OCI-LY7 (cell line): Measurements from ENCODE around the gene TMEM95. TPM values are rescaled to one million over a fixed set of nuclear protein-coding genes. Genes with fewer than 3 reads are reported as not detected.

Source experiments
- BruUV-seq: library from RNA; stranded (reverse); fragments of 400-500 nt; replicated peaks from 2 replicates; lab custom pipeline; 2021; lab: Mats Ljungman, UMichigan
- CTCF ChIA-PET: fragments of 300-600 bp; sonication (Branson Sonifier 250); formaldehyde crosslinking; loops from one replicate; lab custom pipeline; 2022; ENCODE audit warnings: antibody characterized with exemption; ENCODE audit not compliant: unreplicated experiment; lab: Charles Lee
- POLR2A ChIA-PET: fragments of 300-600 bp; sonication (Branson Sonifier 250); formaldehyde crosslinking; loops from one replicate; lab custom pipeline; 2022; ENCODE audit warnings: antibody characterized with exemption; lab: Charles Lee
- DNase-seq: peaks from one replicate; pipeline ENCODE4 v3.0.0-alpha.2; 2015; ENCODE audit warnings: low spot score
- H2AFZ ChIP-seq: fragments of 200-600 bp; sonication (generic), shearing (Covaris generic); 2 replicates; pipeline ENCODE4 v1.6.1; 2014; ENCODE audit warnings: mild to moderate bottlenecking, antibody characterized with exemption, low read length, moderate library complexity
- H3K27ac ChIP-seq: fragments of 200-600 bp; sonication (generic); 2 replicates; pipeline ENCODE4 v1.5.1; 2014; ENCODE audit warnings: mixed run types, low read depth, mild to moderate bottlenecking, moderate library complexity, low read length, inconsistent platforms; ENCODE audit not compliant: poor library complexity, severe bottlenecking
- H3K36me3 ChIP-seq: fragments of 200-600 bp; sonication (generic); 2 replicates; pipeline ENCODE4 v1.6.1; 2014; ENCODE audit warnings: mild to moderate bottlenecking, antibody characterized with exemption, low read length, moderate library complexity, mixed read lengths; ENCODE audit not compliant: insufficient read depth
- H3K4me1 ChIP-seq: fragments of 200-600 bp; sonication (generic); 2 replicates; pipeline ENCODE4 v1.5.1; 2014; ENCODE audit warnings: mild to moderate bottlenecking, low read length; ENCODE audit not compliant: insufficient read depth, poor library complexity, severe bottlenecking
- H3K4me2 ChIP-seq: fragments of 200-600 bp; sonication (generic); 2 replicates; pipeline ENCODE4 v1.6.1; 2014; ENCODE audit warnings: mild to moderate bottlenecking, low read length
- H3K4me3 ChIP-seq: fragments of 200-600 bp; sonication (generic); 2 replicates; pipeline ENCODE4 v1.5.1; 2014; ENCODE audit warnings: mild to moderate bottlenecking, low read depth, low read length; ENCODE audit not compliant: poor library complexity, severe bottlenecking
- H3K79me2 ChIP-seq: fragments of 200-600 bp; sonication (generic); 2 replicates; pipeline ENCODE4 v1.6.1; 2016; ENCODE audit warnings: low read depth, mild to moderate bottlenecking, low read length, moderate library complexity, mixed read lengths; ENCODE audit not compliant: insufficient read depth
- H3K9me2 ChIP-seq: fragments of 200-600 bp; sonication (generic); 2 replicates; pipeline ENCODE4 v1.6.1; 2016; ENCODE audit warnings: mild to moderate bottlenecking, low read length, mixed read lengths; ENCODE audit not compliant: insufficient read depth
- H3K9me3 ChIP-seq: fragments of 200-600 bp; sonication (generic); 2 replicates; pipeline ENCODE4 v1.6.1; 2014; ENCODE audit warnings: mild to moderate bottlenecking, mixed run types, low read length, mixed read lengths
- H4K20me1 ChIP-seq: fragments of 200-600 bp; sonication (generic); 2 replicates; pipeline ENCODE4 v1.6.1; 2014; ENCODE audit warnings: mild to moderate bottlenecking, antibody characterized with exemption, low read length, moderate library complexity, mixed read lengths; ENCODE audit not compliant: insufficient read depth
- EZH2phosphoT487 ChIP-seq: fragments of 200-600 bp; sonication (generic); IDR thresholded peaks from 2 replicates; pipeline ENCODE4 v1.6.1; 2018; ENCODE audit warnings: low read depth, borderline replicate concordance, mild to moderate bottlenecking, mixed run types, antibody characterized with exemption, low read length, moderate library complexity, mixed read lengths
- intact Hi-C: fragments of 100-400 bp; cut with micrococcal nuclease; formaldehyde crosslinking; loops from one replicate; pipeline ENCODE4 v1.10.0; 2022; ENCODE audit not compliant: unreplicated experiment
- total RNA-seq, 2 experiments: library from RNA; depleted of rRNA in 1 of 2; stranded (reverse); fragments of >200 nt in 1 of 2; shearing (Covaris generic) in 1 of 2; gene quantifications; 2 replicates each; pipeline ENCODE4 v1.2.3, GENCODE V29; 2014 to 2022
- TF ChIP-seq, protein P1 (sequence below): fragments of 200-600 bp; sonication (generic); conservative IDR thresholded peaks from 2 replicates; pipeline ENCODE4 v1.5.1; 2014; ENCODE audit warnings: mild to moderate bottlenecking, antibody characterized with exemption, low read length, moderate library complexity, mixed read lengths

TMEM95 gene
- total RNA-seq, 2 experiments from 2014 or later: not detected

DNA sequence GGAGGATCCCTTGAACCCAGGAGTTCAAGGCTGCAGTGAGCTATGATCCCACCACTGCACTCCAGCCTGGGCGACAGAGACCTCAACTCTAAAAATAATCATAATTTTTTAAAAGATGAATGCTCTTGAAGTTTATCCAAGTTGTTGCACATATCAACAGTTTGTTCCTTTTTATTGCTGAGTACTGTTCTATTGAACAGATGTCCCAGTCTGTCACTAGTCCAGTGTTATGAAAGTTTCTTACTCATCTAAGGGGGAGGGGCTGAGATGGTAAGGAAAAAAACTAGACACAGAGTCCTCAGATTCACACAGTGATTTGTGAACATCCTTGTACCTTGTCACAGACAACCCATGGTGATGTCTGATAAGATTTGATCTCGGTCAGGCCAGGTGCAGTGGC is 14.8 kb upstream of the TMEM95 start:
- H3K27ac ChIP-seq: no peak overlapping the region
- TF ChIP-seq EZH2phosphoT487: no peak
- TF ChIP-seq, protein P1, sequence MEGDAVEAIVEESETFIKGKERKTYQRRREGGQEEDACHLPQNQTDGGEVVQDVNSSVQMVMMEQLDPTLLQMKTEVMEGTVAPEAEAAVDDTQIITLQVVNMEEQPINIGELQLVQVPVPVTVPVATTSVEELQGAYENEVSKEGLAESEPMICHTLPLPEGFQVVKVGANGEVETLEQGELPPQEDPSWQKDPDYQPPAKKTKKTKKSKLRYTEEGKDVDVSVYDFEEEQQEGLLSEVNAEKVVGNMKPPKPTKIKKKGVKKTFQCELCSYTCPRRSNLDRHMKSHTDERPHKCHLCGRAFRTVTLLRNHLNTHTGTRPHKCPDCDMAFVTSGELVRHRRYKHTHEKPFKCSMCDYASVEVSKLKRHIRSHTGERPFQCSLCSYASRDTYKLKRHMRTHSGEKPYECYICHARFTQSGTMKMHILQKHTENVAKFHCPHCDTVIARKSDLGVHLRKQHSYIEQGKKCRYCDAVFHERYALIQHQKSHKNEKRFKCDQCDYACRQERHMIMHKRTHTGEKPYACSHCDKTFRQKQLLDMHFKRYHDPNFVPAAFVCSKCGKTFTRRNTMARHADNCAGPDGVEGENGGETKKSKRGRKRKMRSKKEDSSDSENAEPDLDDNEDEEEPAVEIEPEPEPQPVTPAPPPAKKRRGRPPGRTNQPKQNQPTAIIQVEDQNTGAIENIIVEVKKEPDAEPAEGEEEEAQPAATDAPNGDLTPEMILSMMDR: no peak
- no peaks in the 10 kb centered on the region for H4K20me1 ChIP-seq
- H3K9me3 ChIP-seq: no peaks in the 10 kb centered on the region
- no peak overlapping the region for H2AFZ ChIP-seq
- ChIA-PET CTCF (no interaction called here), POLR2A (no interaction called here)
- DNase-seq: no peak
- H3K4me2 ChIP-seq: no peak overlapping the region
- no peaks in the 10 kb centered on the region for H3K9me2 ChIP-seq
- H3K4me3 ChIP-seq: no peak overlapping the region
- peaks cover 24% of the 10 kb centered on the region for H3K79me2 ChIP-seq
- intact Hi-C loops: no loop called here
- peaks cover 62% of the 10 kb centered on the region for H3K36me3 ChIP-seq
- BruUV-seq: no TSS peak
- H3K4me1 ChIP-seq: peaks cover 32% of the 10 kb centered on the region

DNA sequence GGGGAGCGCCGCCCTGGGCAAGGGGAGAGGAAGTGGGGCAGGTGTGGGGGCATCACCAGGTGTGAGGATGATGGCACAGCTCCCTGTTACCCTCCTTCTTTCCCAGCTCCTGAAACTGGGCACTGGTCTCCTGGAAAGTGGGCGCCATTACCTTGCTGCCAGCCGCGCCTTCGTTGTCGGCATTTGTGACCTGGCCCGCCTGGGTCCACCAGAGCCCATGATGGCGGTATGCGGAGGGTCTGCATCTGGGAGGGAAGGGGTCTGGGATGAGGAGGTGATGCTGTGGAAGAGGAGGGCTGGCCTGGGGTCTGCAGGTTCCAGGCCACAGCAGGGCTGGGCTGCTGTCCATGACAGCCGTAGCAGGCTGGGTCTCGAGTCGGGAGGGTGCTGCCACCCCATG is 13.1 kb upstream of the TMEM95 start:
- H3K36me3 ChIP-seq: peaks cover 72% of the 10 kb centered on the region
- H3K9me3 ChIP-seq: no peaks in the 10 kb centered on the region
- H3K4me1 ChIP-seq: peaks cover 20% of the 10 kb centered on the region
- CTCF ChIA-PET: interaction anchor here (0.5 kb wide), 1 partner anchor 62 kb away, joined by 3 read pairs; no protein-coding TSS in a partner anchor
- peaks cover 19% of the 10 kb centered on the region for H3K79me2 ChIP-seq
- no peaks in the 10 kb centered on the region for H3K9me2 ChIP-seq
- H3K4me2 ChIP-seq: no peak overlapping the region
- no peak for DNase-seq
- H4K20me1 ChIP-seq: no peaks in the 10 kb centered on the region
- H3K4me3 ChIP-seq: no peak overlapping the region
- TF ChIP-seq, protein P1: no peak
- TF ChIP-seq EZH2phosphoT487: no peak
- POLR2A ChIA-PET: no interaction called here
- no TSS peak for BruUV-seq
- no peak overlapping the region for H2AFZ ChIP-seq
- intact Hi-C loops: no loop called here
- H3K27ac ChIP-seq: no peak overlapping the region

DNA sequence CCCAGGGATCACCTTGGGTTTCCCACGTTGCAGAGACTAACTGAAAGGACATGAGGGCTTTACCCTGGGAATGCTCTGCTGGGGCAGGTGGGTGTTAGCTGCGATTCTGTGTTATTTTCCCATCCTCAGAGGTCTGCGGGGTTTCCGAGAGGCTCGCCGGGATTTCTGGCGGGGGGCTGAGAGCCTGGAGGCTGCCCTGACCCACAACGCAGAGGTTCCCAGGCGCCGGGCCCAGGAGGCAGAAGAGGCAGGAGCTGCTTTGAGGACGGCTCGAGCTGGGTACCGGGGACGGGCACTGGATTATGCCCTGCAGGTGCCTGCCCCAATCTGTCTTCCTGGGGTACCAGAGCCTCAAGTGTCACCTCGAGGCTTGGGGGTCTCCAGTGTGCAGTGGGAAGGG is 11.7 kb upstream of the TMEM95 start:
- POLR2A ChIA-PET: no interaction called here
- no TSS peak for BruUV-seq

More for the DNA sequence above, 11.7 kb upstream of the TMEM95 start:
- peaks cover 10% of the 10 kb centered on the region for H3K4me1 ChIP-seq
- H3K27ac ChIP-seq: no peak overlapping the region
- no peaks in the 10 kb centered on the region for H4K20me1 ChIP-seq
- no peak overlapping the region for H2AFZ ChIP-seq
- H3K36me3 ChIP-seq: peaks cover 79% of the 10 kb centered on the region
- CTCF ChIA-PET: no interaction called here
- H3K79me2 ChIP-seq: peaks cover 5% of the 10 kb centered on the region; the same call in 1 of the 2 replicates
- H3K4me3 ChIP-seq: no peak overlapping the region
- no peak for TF ChIP-seq EZH2phosphoT487
- TF ChIP-seq, protein P1: no peak
- no peak overlapping the region for H3K4me2 ChIP-seq
- no peaks in the 10 kb centered on the region for H3K9me3 ChIP-seq
- H3K9me2 ChIP-seq: no peaks in the 10 kb centered on the region
- no peak for DNase-seq
- intact Hi-C loops: no loop called here
